GM12878 (cell line): ENCODE data around the gene MST1R. TPM values are rescaled to one million over a fixed set of nuclear protein-coding genes. Genes with fewer than 3 reads are reported as not detected.

Source experiments
- CHD4 ChIP-seq: fragments of 200-600 bp; sonication (generic); IDR thresholded peaks from 2 replicates; pipeline ENCODE4 v1.6.1; 2016; ENCODE audit warnings: mild to moderate bottlenecking
- CREB1 ChIP-seq: IDR thresholded peaks from 2 replicates; pipeline ENCODE4 v1.6.1; 2012; ENCODE audit warnings: low read depth, mild to moderate bottlenecking, inconsistent platforms
- EED ChIP-seq: sonication (generic); IDR thresholded peaks from 2 replicates; pipeline ENCODE4 v1.6.1; 2016; ENCODE audit warnings: antibody characterized with exemption, low read depth
- HDGF ChIP-seq: fragments of 450-650 bp; IDR thresholded peaks from 2 replicates; pipeline ENCODE4 v1.6.1; 2016; ENCODE audit warnings: antibody characterized with exemption
- MYC ChIP-seq: IDR thresholded peaks from 2 replicates; pipeline ENCODE4 v1.6.1; 2011; ENCODE audit warnings: mild to moderate bottlenecking, low read length, moderate library complexity, inconsistent platforms; ENCODE audit not compliant: insufficient read depth, insufficient replicate concordance, insufficient read length, severe bottlenecking
- NBN ChIP-seq: fragments of 450-650 bp; IDR thresholded peaks from 2 replicates; pipeline ENCODE4 v1.6.1; 2016
- NFIC ChIP-seq: IDR thresholded peaks from 2 replicates; pipeline ENCODE4 v1.6.1; 2012; ENCODE audit warnings: low read depth, mild to moderate bottlenecking, inconsistent platforms, low read length, moderate library complexity
- NR2C1 ChIP-seq: fragments of 450-650 bp; IDR thresholded peaks from 2 replicates; pipeline ENCODE4 v1.6.1; 2017; ENCODE audit warnings: antibody characterized with exemption, mild to moderate bottlenecking, moderate library complexity
- NR2C2 ChIP-seq: IDR thresholded peaks from 2 replicates; pipeline ENCODE4 v1.6.1; 2011; ENCODE audit warnings: borderline replicate concordance, low read depth; ENCODE audit not compliant: control insufficient read depth, insufficient read length
- NR2F1 ChIP-seq: fragments of 450-650 bp; conservative IDR thresholded peaks from 2 replicates; pipeline ENCODE4 v1.6.1; 2017; ENCODE audit warnings: mild to moderate bottlenecking
- PAX5 ChIP-seq: IDR thresholded peaks from 2 replicates; pipeline ENCODE4 v1.6.1; 2011; ENCODE audit warnings: low read depth, low read length, borderline replicate concordance
- POLR2AphosphoS2 ChIP-seq: IDR thresholded peaks from 2 replicates; pipeline ENCODE4 v1.6.1; 2011; ENCODE audit warnings: low read depth, mild to moderate bottlenecking, low read length, improper control_type of control experiment, moderate library complexity
- RELA ChIP-seq: fragments of 450-650 bp; IDR thresholded peaks from 2 replicates; pipeline ENCODE4 v1.8.0; 2014; ENCODE audit warnings: borderline replicate concordance; ENCODE audit not compliant: partially characterized antibody
- SMAD5 ChIP-seq: IDR thresholded peaks from 2 replicates; pipeline ENCODE4 v1.6.1; 2016; ENCODE audit warnings: antibody characterized with exemption, low read depth
- SP1 ChIP-seq: IDR thresholded peaks from one replicate; pipeline ENCODE4 v1.6.1; 2011; ENCODE audit warnings: low read depth, low read length
- TARDBP ChIP-seq: IDR thresholded peaks from 2 replicates; pipeline ENCODE4 v1.6.1; 2016; ENCODE audit warnings: borderline replicate concordance
- YY1 ChIP-seq: IDR thresholded peaks from 2 replicates; pipeline ENCODE4 v1.6.1; 2011; ENCODE audit warnings: low read depth, mild to moderate bottlenecking, low read length
- polyA plus RNA-seq, 11 experiments: library from polyadenylated mRNA; depleted of rRNA in 4 of 11; unstranded in 6 of 11; stranded (reverse) in 5 of 11; fragments of >200 nt; fragmentation: Nextera tagmentation in 4 of 11; fragmentation: Illumina TruSeq in 1 of 11; extraction: Ambion mirVana in 4 of 11; extraction: Trizol in 1 of 11; gene quantifications; 1 replicate in 1 of 11; 2 replicates in 10 of 11; pipeline versions ENCODE4 v1.2.1 to v1.2.3, GENCODE V29; 2011 to 2016; ENCODE audit warnings: inconsistent platforms in 2 of 11, missing spikeins in 2 of 11, low read depth in 1 of 11
- total RNA-seq, 4 experiments: library from RNA; depleted of rRNA in 3 of 4; stranded (reverse); fragments of >200 nt in 3 of 4; fragmentation: Illumina TruSeq in 1 of 4; extraction: Trizol in 1 of 4; gene quantifications; 2 replicates each; pipeline versions ENCODE4 v1.2.1 to v1.2.3, GENCODE V29; 2013 to 2021
- TF ChIP-seq, protein P1 (sequence below): fragments of 450-650 bp; IDR thresholded peaks from 2 replicates; pipeline ENCODE4 v1.6.1; 2018; ENCODE audit warnings: mild to moderate bottlenecking, low read depth, moderate library complexity; ENCODE audit not compliant: partially characterized antibody
- TF ChIP-seq, protein P2 (sequence below): IDR thresholded peaks from 2 replicates; pipeline ENCODE4 v1.6.1; 2011; ENCODE audit warnings: borderline replicate concordance, low read depth, mild to moderate bottlenecking, moderate library complexity, low read length; ENCODE audit not compliant: insufficient read depth, poor library complexity, severe bottlenecking
- TF ChIP-seq, protein P3 (sequence below): fragments of 450-650 bp; IDR thresholded peaks from 2 replicates; pipeline ENCODE4 v1.6.1; 2014; ENCODE audit warnings: mild to moderate bottlenecking
- TF ChIP-seq, protein P4 (sequence below): fragments of 450-650 bp; IDR thresholded peaks from 2 replicates; pipeline ENCODE4 v1.6.1; 2016; ENCODE audit warnings: mild to moderate bottlenecking, moderate library complexity, borderline replicate concordance

The MST1R gene
- total and polyA plus RNA-seq, 10 of the 15 experiments (the other 5 are each of a cell fraction or from before 2014, with no cell fraction given), result 0.40 to 5.6 (median 1.2) TPM

DNA sequence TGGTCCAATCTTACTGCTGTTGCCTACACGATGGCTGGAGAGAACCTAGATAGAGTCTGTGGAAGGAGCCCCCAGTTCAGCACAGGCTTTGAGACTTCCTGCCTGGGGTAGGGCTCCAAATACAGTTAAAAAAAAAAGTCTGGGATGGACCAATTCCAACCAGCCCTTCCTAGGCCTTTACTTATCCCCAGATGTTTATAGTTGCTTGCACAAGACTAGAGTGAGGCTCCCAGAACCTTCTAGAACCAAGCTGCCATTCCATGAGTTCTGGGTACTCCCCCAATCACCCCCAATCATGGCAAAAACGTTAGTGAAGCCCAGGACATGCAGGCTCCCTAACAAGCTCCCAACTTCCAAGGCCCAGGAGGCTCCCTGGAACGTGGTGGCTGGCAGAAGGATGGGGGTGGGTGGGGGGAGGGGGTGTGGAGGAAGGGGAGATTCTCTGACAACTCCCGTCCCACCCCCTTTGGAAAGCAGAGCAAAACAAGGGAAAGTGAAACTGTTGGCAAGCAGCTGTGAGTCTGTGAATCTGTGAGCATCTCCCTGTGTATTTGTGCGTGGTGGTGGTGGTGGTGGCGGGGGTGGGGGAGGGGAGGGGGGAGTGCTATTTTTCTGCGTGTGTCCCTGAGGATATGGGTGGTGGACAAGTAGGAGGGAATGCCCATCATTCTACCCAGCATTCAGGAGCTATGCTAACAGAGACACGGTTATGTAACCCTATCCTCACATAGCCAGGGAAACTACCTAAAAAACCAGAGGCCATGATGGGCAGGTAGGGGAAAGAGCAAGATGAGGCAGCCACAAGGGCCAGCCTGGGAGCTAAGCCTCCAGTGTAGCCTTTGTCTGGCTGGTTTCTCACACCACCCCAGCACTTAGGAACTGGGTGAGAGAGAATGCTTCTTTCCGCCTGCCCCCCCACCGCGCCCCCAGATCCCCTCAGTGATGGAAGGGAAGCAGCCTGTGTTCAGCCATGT is 2.0 kb downstream of the MST1R start (continued):
- peak; percentile 29 for TF ChIP-seq RELA
- TF ChIP-seq CHD4, result no peak
- TF ChIP-seq CREB1, result no peak
- TF ChIP-seq MYC, result no peak
- no peak for TF ChIP-seq PAX5
- TF ChIP-seq NR2F1, result no peak
- TF ChIP-seq YY1, result peak; percentile 54
- no peak for TF ChIP-seq NR2C2
- TF ChIP-seq POLR2AphosphoS2, result no peak
- TF ChIP-seq SMAD5, result no peak
- no peak for TF ChIP-seq HDGF
- TF ChIP-seq, protein P1, sequence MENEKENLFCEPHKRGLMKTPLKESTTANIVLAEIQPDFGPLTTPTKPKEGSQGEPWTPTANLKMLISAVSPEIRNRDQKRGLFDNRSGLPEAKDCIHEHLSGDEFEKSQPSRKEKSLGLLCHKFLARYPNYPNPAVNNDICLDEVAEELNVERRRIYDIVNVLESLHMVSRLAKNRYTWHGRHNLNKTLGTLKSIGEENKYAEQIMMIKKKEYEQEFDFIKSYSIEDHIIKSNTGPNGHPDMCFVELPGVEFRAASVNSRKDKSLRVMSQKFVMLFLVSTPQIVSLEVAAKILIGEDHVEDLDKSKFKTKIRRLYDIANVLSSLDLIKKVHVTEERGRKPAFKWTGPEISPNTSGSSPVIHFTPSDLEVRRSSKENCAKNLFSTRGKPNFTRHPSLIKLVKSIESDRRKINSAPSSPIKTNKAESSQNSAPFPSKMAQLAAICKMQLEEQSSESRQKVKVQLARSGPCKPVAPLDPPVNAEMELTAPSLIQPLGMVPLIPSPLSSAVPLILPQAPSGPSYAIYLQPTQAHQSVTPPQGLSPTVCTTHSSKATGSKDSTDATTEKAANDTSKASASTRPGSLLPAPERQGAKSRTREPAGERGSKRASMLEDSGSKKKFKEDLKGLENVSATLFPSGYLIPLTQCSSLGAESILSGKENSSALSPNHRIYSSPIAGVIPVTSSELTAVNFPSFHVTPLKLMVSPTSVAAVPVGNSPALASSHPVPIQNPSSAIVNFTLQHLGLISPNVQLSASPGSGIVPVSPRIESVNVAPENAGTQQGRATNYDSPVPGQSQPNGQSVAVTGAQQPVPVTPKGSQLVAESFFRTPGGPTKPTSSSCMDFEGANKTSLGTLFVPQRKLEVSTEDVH, result no peak
- no peak for TF ChIP-seq NR2C1
- TF ChIP-seq NBN, result no peak
- TF ChIP-seq NFIC, result no peak
- TF ChIP-seq, protein P2, sequence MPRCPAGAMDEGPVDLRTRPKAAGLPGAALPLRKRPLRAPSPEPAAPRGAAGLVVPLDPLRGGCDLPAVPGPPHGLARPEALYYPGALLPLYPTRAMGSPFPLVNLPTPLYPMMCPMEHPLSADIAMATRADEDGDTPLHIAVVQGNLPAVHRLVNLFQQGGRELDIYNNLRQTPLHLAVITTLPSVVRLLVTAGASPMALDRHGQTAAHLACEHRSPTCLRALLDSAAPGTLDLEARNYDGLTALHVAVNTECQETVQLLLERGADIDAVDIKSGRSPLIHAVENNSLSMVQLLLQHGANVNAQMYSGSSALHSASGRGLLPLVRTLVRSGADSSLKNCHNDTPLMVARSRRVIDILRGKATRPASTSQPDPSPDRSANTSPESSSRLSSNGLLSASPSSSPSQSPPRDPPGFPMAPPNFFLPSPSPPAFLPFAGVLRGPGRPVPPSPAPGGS, result no peak
- no peak for TF ChIP-seq SP1
- no peak for TF ChIP-seq EED
- TF ChIP-seq TARDBP, result no peak
- TF ChIP-seq, protein P3, sequence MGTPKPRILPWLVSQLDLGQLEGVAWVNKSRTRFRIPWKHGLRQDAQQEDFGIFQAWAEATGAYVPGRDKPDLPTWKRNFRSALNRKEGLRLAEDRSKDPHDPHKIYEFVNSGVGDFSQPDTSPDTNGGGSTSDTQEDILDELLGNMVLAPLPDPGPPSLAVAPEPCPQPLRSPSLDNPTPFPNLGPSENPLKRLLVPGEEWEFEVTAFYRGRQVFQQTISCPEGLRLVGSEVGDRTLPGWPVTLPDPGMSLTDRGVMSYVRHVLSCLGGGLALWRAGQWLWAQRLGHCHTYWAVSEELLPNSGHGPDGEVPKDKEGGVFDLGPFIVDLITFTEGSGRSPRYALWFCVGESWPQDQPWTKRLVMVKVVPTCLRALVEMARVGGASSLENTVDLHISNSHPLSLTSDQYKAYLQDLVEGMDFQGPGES, result no peak
- TF ChIP-seq, protein P4, sequence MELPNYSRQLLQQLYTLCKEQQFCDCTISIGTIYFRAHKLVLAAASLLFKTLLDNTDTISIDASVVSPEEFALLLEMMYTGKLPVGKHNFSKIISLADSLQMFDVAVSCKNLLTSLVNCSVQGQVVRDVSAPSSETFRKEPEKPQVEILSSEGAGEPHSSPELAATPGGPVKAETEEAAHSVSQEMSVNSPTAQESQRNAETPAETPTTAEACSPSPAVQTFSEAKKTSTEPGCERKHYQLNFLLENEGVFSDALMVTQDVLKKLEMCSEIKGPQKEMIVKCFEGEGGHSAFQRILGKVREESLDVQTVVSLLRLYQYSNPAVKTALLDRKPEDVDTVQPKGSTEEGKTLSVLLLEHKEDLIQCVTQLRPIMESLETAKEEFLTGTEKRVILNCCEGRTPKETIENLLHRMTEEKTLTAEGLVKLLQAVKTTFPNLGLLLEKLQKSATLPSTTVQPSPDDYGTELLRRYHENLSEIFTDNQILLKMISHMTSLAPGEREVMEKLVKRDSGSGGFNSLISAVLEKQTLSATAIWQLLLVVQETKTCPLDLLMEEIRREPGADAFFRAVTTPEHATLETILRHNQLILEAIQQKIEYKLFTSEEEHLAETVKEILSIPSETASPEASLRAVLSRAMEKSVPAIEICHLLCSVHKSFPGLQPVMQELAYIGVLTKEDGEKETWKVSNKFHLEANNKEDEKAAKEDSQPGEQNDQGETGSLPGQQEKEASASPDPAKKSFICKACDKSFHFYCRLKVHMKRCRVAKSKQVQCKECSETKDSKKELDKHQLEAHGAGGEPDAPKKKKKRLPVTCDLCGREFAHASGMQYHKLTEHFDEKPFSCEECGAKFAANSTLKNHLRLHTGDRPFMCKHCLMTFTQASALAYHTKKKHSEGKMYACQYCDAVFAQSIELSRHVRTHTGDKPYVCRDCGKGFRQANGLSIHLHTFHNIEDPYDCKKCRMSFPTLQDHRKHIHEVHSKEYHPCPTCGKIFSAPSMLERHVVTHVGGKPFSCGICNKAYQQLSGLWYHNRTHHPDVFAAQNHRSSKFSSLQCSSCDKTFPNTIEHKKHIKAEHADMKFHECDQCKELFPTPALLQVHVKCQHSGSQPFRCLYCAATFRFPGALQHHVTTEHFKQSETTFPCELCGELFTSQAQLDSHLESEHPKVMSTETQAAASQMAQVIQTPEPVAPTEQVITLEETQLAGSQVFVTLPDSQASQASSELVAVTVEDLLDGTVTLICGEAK, result no peak
